Measurements from ENCODE around the gene RGS18. TPM values are rescaled to one million over a fixed set of nuclear protein-coding genes. Genes with fewer than 3 reads are reported as not detected.

RGS18 gene
- total RNA-seq, 2 donors from 2014 or later: 1.2 to 2.3 TPM

DNA sequence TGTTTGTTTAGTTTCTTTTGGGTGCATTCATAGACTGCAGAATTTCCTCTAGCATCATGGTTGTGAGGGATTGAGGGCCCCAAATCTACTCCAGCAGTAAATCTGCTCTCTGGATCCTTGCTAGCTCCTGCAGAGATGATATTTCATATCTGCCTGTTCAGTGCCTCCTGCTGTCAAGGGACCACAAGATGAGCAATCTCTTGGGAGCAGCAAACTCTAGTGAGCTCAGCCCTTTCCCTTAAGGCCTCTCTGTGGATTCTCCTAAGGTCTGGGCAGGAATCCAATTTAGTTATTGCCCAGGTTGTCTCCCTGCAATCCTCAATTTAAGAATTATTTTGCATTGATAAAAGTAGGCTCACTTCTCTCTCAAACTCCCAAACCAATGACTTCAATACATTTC is 76.9 kb downstream of the RGS18 start:
- intact Hi-C loops (cut with DNase I): no loop called here
- DNase-seq (no peak), ATAC-seq (no peak)

Other genes with a start within 250 kb of the RGS18 start
- gene RGS21, start 158.5 kb downstream of the RGS18 start, total RNA-seq: not detected